Measurements from ENCODE around the gene SRA1. TPM values are rescaled to one million over a fixed set of nuclear protein-coding genes. Genes with fewer than 3 reads are reported as not detected.

Gene SRA1
- 34.5 to 37.8 TPM (median 34.6 TPM) in 3 replicates for total RNA-seq (2021)
- Bru-seq, nascent RNA = percentile 91 among the genes with signal in this experiment
- long read RNA-seq, experiment 1, transcript SRA1-205 (4 exons, 1,466 nt) = minor isoform, 46 of 205 reads
- long read RNA-seq, experiment 1, transcript SRA1-206 (3 exons, 769 nt) = minor isoform, 5 of 205 reads
- long read RNA-seq, experiment 1, transcript SRA1-201 (5 exons, 2,107 nt) = major isoform, 149 of 205 reads
- long read RNA-seq, experiment 1, partial matches to known transcripts = 0 of 205 reads
- long read RNA-seq, experiment 1, other reads (novel, unspliced or antisense) = 4 of 205 reads
- long read RNA-seq, experiment 2, transcript SRA1-201 (5 exons, 2,107 nt) = minor isoform, 29 of 82 reads
- long read RNA-seq, experiment 2, transcript SRA1-205 (4 exons, 1,466 nt) = major isoform, 45 of 82 reads
- long read RNA-seq, experiment 2, partial matches to known transcripts = 1 of 82 reads
- long read RNA-seq, experiment 2, other reads (novel, unspliced or antisense) = 6 of 82 reads
- long read RNA-seq, experiment 3, transcript SRA1-205 (4 exons, 1,466 nt) = minor isoform, 62 of 215 reads
- long read RNA-seq, experiment 3, transcript SRA1-206 (3 exons, 769 nt) = minor isoform, 11 of 215 reads
- long read RNA-seq, experiment 3, transcript SRA1-201 (5 exons, 2,107 nt) = major isoform, 135 of 215 reads
- long read RNA-seq, experiment 3, partial matches to known transcripts = 1 of 215 reads
- long read RNA-seq, experiment 3, other reads (novel, unspliced or antisense) = 5 of 215 reads

DNA sequence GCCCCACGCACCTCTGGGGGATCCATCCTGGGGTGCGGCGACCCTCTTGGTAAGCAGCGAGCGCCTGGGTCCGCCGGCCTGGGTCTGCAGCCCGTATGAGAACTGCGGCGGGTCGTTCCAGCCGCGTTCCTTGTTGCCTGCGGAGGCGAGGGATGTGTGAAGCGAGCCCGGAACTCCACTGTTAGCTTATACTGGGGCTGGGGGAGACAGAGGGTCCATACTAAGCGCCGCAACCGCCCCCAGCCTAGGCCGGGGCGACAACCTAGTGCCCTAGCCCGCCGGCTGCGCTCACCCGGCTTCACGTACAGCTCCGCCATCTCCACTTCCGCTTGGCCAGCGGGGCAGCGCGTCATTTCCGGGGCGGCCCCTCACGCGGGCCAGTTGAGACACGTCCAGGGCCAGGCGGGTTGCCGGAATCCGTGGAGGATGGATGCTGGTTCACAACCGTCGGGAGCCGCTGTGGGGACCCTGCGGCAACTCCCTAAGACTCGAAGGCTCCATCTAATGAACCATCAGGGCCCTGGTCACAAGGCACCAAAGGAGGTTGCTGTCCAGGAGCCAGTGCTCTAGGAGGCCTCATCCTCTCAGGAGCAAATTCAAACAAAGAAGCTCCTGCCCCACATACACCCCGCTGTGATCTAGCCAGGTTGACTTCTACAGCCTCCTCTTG, at the start of gene SRA1:
Gene SRA1 (minus strand): TSS at position 338 of the 670 bp plus-strand sequence. CDS start 21 bp downstream, at position 317.
- Mint-ChIP-seq H3K27me3 (ENCODE audit: low read depth) (no peaks in the 10 kb centered on the region; the same call in 1 of the 2 replicates), H3K9me3 (no peaks in the 10 kb centered on the region), H3K4me3 (peak within 1 kb of the TSS; percentile 87), H3K36me3 (peaks cover 20% of the 10 kb centered on the region), H3K4me1 (peaks cover 24% of the 10 kb centered on the region), H3K27ac (peak within 1 kb of the TSS; percentile 88)
- ChIA-PET CTCF (interaction anchor here (1.0 to 2.1 kb wide), 6 partner anchors 10 to 317 kb away, joined by 3 to 16 read pairs (median 4); partner anchors contain the start of gene EIF4EBP3), POLR2A (interaction anchor here (0.6 to 3.8 kb wide), 9 partner anchors 8 to 156 kb away, joined by 3 to 47 read pairs (median 3); partner anchors contain the start of genes ANKHD1, DND1, EIF4EBP3 and IK)
- peak; percentile 95 for DNase-seq (ENCODE audit: low spot score)
- ATAC-seq = peak; percentile 94
- TF ChIP-seq ZMAT4 (CRISPR knock-in tag; IDR thresholded peaks at IDR 0.05) = peak; percentile 3; the same call in 1 of the 2 replicates
- peak; percentile 78; the same call in 1 of the 2 replicates for TF ChIP-seq TP53 (CRISPR knock-in tag; IDR thresholded peaks at IDR 0.05)
- TF ChIP-seq, protein P1, sequence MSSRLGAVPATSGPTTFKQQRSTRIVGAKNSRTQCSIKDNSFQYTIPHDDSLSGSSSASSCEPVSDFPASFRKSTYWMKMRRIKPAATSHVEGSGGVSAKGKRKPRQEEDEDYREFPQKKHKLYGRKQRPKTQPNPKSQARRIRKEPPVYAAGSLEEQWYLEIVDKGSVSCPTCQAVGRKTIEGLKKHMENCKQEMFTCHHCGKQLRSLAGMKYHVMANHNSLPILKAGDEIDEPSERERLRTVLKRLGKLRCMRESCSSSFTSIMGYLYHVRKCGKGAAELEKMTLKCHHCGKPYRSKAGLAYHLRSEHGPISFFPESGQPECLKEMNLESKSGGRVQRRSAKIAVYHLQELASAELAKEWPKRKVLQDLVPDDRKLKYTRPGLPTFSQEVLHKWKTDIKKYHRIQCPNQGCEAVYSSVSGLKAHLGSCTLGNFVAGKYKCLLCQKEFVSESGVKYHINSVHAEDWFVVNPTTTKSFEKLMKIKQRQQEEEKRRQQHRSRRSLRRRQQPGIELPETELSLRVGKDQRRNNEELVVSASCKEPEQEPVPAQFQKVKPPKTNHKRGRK (CRISPR knock-in tag; IDR thresholded peaks at IDR 0.05; ENCODE audit: borderline replicate concordance) = no peak
- peak; percentile 50; the same call in 1 of the 2 replicates for TF ChIP-seq FOXP4 (CRISPR knock-in tag; IDR thresholded peaks at IDR 0.05)
- no peak for TF ChIP-seq RORB (CRISPR knock-in tag; IDR thresholded peaks at IDR 0.05)
- TF ChIP-seq CREM (CRISPR knock-in tag; IDR thresholded peaks at IDR 0.05) = peak; percentile 89
- TF ChIP-seq ZNF532 (CRISPR knock-in tag; IDR thresholded peaks at IDR 0.05; ENCODE audit: borderline replicate concordance) = no peak
- no peak for TF ChIP-seq NFE2L1 (CRISPR knock-in tag; IDR thresholded peaks at IDR 0.05)
- no peak for TF ChIP-seq JAZF1 (CRISPR knock-in tag; IDR thresholded peaks at IDR 0.05)
- TF ChIP-seq FOXK1 (CRISPR knock-in tag; IDR thresholded peaks at IDR 0.05) = 0 out of 2 replicates have a peak, but pooled peaks have one; percentile 58
- TF ChIP-seq ZNF671 (CRISPR knock-in tag; IDR thresholded peaks at IDR 0.05) = peak; percentile 14; the same call in 1 of the 2 replicates
- peak; percentile 87 for TF ChIP-seq FOXP1 (CRISPR knock-in tag; IDR thresholded peaks at IDR 0.05; ENCODE audit: borderline replicate concordance)
- TF ChIP-seq OVOL2 (CRISPR knock-in tag; IDR thresholded peaks at IDR 0.05; ENCODE audit: borderline replicate concordance) = no peak
- TF ChIP-seq, protein P2, sequence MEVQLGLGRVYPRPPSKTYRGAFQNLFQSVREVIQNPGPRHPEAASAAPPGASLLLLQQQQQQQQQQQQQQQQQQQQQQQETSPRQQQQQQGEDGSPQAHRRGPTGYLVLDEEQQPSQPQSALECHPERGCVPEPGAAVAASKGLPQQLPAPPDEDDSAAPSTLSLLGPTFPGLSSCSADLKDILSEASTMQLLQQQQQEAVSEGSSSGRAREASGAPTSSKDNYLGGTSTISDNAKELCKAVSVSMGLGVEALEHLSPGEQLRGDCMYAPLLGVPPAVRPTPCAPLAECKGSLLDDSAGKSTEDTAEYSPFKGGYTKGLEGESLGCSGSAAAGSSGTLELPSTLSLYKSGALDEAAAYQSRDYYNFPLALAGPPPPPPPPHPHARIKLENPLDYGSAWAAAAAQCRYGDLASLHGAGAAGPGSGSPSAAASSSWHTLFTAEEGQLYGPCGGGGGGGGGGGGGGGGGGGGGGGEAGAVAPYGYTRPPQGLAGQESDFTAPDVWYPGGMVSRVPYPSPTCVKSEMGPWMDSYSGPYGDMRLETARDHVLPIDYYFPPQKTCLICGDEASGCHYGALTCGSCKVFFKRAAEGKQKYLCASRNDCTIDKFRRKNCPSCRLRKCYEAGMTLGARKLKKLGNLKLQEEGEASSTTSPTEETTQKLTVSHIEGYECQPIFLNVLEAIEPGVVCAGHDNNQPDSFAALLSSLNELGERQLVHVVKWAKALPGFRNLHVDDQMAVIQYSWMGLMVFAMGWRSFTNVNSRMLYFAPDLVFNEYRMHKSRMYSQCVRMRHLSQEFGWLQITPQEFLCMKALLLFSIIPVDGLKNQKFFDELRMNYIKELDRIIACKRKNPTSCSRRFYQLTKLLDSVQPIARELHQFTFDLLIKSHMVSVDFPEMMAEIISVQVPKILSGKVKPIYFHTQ (CRISPR knock-in tag; IDR thresholded peaks at IDR 0.05) = no peak
- TF ChIP-seq, protein P3, sequence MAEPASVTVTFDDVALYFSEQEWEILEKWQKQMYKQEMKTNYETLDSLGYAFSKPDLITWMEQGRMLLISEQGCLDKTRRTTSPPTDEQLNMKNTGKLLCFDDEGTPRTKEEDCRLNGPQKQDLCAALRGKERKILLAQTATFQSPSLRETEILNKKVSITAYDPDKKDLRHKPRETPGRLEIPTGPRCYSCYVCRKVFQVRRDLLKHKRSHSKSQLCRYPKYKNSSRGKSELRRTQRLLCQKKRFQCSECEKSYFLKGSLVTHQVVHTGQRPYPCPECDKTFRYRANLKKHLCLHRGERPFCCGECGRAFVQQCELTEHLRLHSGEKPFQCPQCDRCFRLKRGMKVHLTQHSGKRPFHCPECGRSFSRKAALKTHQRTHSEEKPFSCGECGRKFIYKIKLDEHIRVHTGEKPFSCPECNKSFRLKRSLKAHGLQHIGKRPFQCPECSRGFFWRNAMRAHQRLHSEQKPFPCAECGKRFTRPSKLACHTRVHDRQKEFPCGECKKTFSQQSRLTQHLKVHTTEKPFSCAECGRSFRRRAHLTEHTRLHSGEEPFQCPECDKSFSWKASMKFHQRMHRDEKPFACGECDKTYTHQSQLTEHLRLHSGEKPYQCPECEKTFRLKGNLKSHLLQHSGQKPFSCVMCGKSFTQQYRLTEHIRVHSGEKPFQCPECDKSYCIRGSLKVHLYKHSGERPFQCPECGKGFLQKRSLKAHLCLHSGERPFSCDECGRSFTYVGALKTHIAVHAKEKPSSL (CRISPR knock-in tag; conservative IDR thresholded peaks at IDR 0.05) = no peak
- TF ChIP-seq, protein P4, sequence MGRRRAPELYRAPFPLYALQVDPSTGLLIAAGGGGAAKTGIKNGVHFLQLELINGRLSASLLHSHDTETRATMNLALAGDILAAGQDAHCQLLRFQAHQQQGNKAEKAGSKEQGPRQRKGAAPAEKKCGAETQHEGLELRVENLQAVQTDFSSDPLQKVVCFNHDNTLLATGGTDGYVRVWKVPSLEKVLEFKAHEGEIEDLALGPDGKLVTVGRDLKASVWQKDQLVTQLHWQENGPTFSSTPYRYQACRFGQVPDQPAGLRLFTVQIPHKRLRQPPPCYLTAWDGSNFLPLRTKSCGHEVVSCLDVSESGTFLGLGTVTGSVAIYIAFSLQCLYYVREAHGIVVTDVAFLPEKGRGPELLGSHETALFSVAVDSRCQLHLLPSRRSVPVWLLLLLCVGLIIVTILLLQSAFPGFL (CRISPR knock-in tag; IDR thresholded peaks at IDR 0.05; ENCODE audit: borderline replicate concordance) = no peak
- TF ChIP-seq, protein P5, sequence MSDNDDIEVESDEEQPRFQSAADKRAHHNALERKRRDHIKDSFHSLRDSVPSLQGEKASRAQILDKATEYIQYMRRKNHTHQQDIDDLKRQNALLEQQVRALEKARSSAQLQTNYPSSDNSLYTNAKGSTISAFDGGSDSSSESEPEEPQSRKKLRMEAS (CRISPR knock-in tag; IDR thresholded peaks at IDR 0.05) = peak; percentile 72
- no peak for TF ChIP-seq MXD4 (CRISPR knock-in tag; IDR thresholded peaks at IDR 0.05; ENCODE audit: borderline replicate concordance)
